ENCODE data around the gene DIDO1. TPM values are rescaled to one million over a fixed set of nuclear protein-coding genes. Genes with fewer than 3 reads are reported as not detected.
A peak's percentile ranks its signal among the peaks of the same experiment; 100 is the strongest.

Gene DIDO1
- total RNA-seq, 2 donors from 2014 or later = 63.8 to 80.4 TPM

- Histone ChIP-seq H3K9me3 (no peaks in the 10 kb centered on the region), H3K4me1 (ENCODE audit: control insufficient read depth in 1 of 2, low read depth in 2 of 2) (peaks cover 48 to 68% of the 10 kb centered on the region in 2 donors), H3K4me3 (peak overlapping the region; percentile 11), H3K27ac (no peak overlapping the region), H3K27me3 (replicated peaks; ENCODE audit: insufficient read depth) (no peaks in the 10 kb centered on the region), H3K36me3 (peaks cover 35% of the 10 kb centered on the region)
- TF ChIP-seq, protein P1, sequence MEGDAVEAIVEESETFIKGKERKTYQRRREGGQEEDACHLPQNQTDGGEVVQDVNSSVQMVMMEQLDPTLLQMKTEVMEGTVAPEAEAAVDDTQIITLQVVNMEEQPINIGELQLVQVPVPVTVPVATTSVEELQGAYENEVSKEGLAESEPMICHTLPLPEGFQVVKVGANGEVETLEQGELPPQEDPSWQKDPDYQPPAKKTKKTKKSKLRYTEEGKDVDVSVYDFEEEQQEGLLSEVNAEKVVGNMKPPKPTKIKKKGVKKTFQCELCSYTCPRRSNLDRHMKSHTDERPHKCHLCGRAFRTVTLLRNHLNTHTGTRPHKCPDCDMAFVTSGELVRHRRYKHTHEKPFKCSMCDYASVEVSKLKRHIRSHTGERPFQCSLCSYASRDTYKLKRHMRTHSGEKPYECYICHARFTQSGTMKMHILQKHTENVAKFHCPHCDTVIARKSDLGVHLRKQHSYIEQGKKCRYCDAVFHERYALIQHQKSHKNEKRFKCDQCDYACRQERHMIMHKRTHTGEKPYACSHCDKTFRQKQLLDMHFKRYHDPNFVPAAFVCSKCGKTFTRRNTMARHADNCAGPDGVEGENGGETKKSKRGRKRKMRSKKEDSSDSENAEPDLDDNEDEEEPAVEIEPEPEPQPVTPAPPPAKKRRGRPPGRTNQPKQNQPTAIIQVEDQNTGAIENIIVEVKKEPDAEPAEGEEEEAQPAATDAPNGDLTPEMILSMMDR (IDR thresholded peaks at IDR 0.05) = no peak
- no peak for DNase-seq (ENCODE audit: low spot score)
- ATAC-seq (ENCODE audit: insufficient number of reproducible peaks, low FRiP score, low read depth) = no peak
These were observed 11.9 kb downstream of the DIDO1 start for GRCh38 chr20:62914436-62914835.

- Histone ChIP-seq H3K27ac (no peak overlapping the region), H3K9me3 (no peaks in the 10 kb centered on the region), H3K36me3 (peaks cover 48% of the 10 kb centered on the region), H3K4me3 (no peak overlapping the region), H3K27me3 (replicated peaks; ENCODE audit: insufficient read depth) (no peaks in the 10 kb centered on the region), H3K4me1 (ENCODE audit: control insufficient read depth in 1 of 2, low read depth in 2 of 2) (peaks cover 35 to 61% of the 10 kb centered on the region in 2 donors)
- TF ChIP-seq, protein P1 (IDR thresholded peaks at IDR 0.05) = no peak
- ATAC-seq (ENCODE audit: insufficient number of reproducible peaks, low FRiP score, low read depth) (no peak), DNase-seq (ENCODE audit: low spot score) (no peak)
These were observed 13.2 kb downstream of the DIDO1 start for GRCh38 chr20:62913043-62913630.

DNA sequence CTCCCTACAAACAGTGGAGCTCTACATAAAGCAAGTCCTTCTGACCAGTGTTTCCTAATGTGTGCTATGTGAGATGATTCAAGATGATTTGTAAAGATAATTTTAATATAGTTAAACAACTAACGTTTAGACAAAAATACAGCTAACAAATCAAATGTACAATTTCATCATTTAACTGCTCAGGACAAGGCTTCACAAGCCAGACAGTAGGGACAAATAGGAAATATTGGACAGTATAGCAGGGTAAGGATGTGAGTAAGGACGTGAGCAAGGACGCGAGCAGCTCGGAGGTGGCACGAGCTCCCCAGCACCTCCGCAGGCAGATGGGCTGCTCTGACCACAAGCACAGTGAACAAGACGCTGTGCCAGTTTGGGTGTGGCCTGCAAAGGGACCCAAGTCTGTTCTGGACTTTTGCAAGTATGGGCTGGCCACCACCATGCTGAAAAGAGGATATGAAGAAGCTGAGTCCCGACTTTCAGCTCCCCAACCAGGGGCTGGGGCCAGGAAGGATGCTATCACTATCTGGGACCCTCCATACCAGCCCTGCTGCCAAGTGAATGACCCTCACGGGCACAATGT, 14.5 kb downstream of the DIDO1 start:
- no peaks in the 10 kb centered on the region for H3K9me3 ChIP-seq
- ATAC-seq (ENCODE audit: insufficient number of reproducible peaks, low FRiP score, low read depth) = no peak
- TF ChIP-seq, protein P1 (IDR thresholded peaks at IDR 0.05) = no peak
- H3K4me1 ChIP-seq (ENCODE audit: control insufficient read depth in 1 of 2, low read depth in 2 of 2) = peaks cover 26 to 59% of the 10 kb centered on the region in 2 donors
- no peak overlapping the region for H3K4me3 ChIP-seq
- no peaks in the 10 kb centered on the region for H3K27me3 ChIP-seq (replicated peaks; ENCODE audit: insufficient read depth)
- DNase-seq (ENCODE audit: low spot score) = no peak
- H3K36me3 ChIP-seq = peaks cover 62% of the 10 kb centered on the region
- H3K27ac ChIP-seq = no peak overlapping the region

DNA sequence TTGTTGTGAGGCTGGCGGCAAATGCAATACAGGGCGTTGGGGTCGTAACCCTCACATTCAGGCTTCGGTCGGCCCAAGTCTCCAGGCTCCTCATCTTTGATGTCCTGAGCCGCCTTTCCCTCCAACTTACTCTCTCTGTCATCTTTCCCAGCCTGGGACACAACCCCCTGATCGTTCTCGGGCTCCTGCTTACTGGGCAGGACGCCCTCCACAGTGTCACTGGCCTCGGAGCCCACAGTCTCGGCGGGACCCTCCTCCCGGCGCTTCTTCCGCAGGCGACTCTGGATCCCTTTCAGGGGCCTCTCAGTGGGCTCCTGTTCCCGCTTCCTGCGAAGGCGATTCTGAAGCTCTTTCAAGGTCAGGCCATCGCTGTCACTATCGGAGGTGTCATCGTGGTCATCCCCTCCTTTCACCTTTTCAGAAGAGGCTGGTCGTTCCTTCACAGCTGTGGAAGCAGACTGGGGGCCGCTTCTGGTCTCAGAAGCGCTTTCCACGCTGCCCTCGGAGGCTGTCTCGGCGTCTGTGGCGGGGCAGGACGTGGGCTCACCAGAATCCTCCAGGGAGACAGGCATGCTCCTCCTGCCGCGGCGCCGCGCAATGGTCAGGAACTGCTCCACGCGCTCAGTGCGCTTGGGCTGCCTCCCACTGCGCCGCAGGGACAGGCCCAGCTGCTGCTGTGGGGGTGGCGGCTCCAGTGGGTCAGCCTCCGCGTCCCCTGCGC, 15.4 kb downstream of the DIDO1 start:
- H3K4me1 ChIP-seq (ENCODE audit: control insufficient read depth in 1 of 2, low read depth in 2 of 2) = peaks cover 22 to 50% of the 10 kb centered on the region in 2 donors
- H3K4me3 ChIP-seq = no peak overlapping the region
- no peak overlapping the region for H3K27ac ChIP-seq
- H3K36me3 ChIP-seq = peaks cover 70% of the 10 kb centered on the region
- DNase-seq (ENCODE audit: low spot score) (no peak), ATAC-seq (ENCODE audit: insufficient number of reproducible peaks, low FRiP score, low read depth) (no peak)
- H3K27me3 ChIP-seq (replicated peaks; ENCODE audit: insufficient read depth) = no peaks in the 10 kb centered on the region
- TF ChIP-seq, protein P1 (IDR thresholded peaks at IDR 0.05) = no peak
- no peaks in the 10 kb centered on the region for H3K9me3 ChIP-seq

DNA sequence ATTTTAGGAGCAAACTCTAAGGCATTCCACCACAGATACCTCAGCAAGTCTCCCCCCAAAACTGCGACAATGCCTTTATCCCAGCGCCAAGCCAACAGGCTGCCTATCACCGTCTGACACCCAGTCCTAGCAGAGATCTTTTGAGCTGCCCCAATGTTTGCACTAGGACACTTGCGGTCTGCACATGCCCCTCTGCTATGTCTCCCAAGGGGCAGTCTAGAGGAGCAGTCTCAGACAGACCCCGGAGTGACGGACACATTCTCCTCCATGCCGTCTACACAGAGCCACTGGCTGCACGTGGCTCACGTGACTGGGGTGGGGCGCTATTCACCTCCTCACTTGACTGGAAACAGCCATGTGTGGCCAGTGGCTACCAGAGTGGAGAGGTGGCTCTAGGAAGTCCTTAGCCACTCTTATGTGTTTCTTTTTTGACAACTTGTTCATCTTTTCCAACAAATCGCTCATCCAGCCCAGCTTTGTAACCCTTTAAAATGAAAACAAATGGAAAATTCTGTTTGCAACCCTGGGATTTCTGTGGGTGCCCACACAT, 16.0 kb downstream of the DIDO1 start:
- DNase-seq (ENCODE audit: low spot score) (no peak), ATAC-seq (ENCODE audit: insufficient number of reproducible peaks, low FRiP score, low read depth) (no peak)
- peaks cover 22 to 44% of the 10 kb centered on the region in 2 donors for H3K4me1 ChIP-seq (ENCODE audit: control insufficient read depth in 1 of 2, low read depth in 2 of 2)
- H3K27ac ChIP-seq = no peak overlapping the region
- TF ChIP-seq, protein P1 (IDR thresholded peaks at IDR 0.05) = no peak
- H3K9me3 ChIP-seq = no peaks in the 10 kb centered on the region
- peaks cover 77% of the 10 kb centered on the region for H3K36me3 ChIP-seq
- no peak overlapping the region for H3K4me3 ChIP-seq
- no peaks in the 10 kb centered on the region for H3K27me3 ChIP-seq (replicated peaks; ENCODE audit: insufficient read depth)

All from thoracic aorta (tissue), 2 donors.